GM12873 (cell line): ENCODE results near the gene ACOT11.

Source experiments
- CTCF ChIP-seq: IDR thresholded peaks from 2 replicates; pipeline ENCODE4 v1.5.1; 2012; ENCODE audit warnings: low read depth, mild to moderate bottlenecking, moderate library complexity, low read length, control low read depth; ENCODE audit not compliant: insufficient read depth; ENCODE audit errors: missing control alignments

Gene ACOT11

GRCh38 chr1:54564312-54565112 lies 16.5 kb downstream of the ACOT11 start:
- TF ChIP-seq CTCF: no peak

GRCh38 chr1:54565113-54565501 lies 17.1 kb downstream of the ACOT11 start:
- TF ChIP-seq CTCF: no peak

GRCh38 chr1:54566438-54567141 lies 18.6 kb downstream of the ACOT11 start:
- no peak for TF ChIP-seq CTCF

- TF ChIP-seq CTCF: no peak
Observed at GRCh38 chr1:54567961-54568360, 19.9 kb downstream of the ACOT11 start.

GRCh38 chr1:54569339-54569738 lies 21.3 kb downstream of the ACOT11 start:
- no peak for TF ChIP-seq CTCF

GRCh38 chr1:54570161-54570560 lies 22.1 kb downstream of the ACOT11 start:
- no peak for TF ChIP-seq CTCF

GRCh38 chr1:54571326-54571725 lies 23.3 kb downstream of the ACOT11 start:
- TF ChIP-seq CTCF: no peak
